ENCODE measurements around the gene HGD. TPM values are rescaled to one million over a fixed set of nuclear protein-coding genes. Genes with fewer than 3 reads are reported as not detected.

The HGD gene
- total and polyA plus RNA-seq, 2 donors (not counting 3 experiments of a cell fraction or from before 2014, with no cell fraction given) = 0.18 to 0.22 TPM

DNA sequence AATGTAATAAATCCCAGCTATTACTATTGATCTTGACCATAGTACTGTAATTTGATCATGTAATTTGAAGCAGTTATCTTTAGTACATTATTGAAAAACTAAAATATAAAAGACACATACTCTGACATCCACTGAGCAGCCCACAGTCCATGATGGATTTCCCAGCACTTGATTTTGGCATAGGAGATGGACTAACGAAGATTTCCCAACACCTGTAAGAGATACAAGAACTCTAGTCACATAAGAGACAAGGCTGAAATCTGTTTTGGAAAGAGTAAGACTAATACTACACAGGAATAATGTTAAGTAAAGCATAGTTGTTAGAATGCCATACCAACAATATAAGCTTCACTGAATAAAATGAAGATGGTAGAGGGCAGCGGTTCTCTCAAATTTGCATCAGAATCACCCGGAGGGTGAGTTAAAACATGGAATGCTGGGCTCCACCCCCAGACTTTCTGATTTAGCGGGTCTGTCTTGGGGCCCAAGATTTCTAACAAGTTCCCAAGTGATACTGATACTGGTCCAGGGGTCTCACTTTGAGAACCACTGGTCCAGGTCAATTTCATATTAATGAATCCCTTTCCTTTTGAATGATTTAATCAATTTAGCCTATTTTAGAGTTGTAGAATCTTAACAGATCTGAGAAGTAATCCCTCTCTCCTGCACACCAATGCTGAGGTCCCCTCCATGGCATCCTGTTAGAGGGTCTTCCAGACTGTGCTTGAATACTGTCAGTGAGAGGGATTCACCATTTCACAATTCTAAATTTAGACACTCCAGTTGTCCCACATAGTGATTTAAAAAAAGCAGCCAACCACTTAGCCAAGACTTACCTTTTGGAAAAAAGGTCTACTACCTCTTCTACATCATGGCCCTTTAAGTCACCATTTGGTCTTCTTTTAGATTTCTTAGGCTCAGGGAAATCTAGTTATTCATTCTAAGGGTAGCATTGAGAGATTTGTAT, 48.8 kb upstream of the HGD start:
- intact Hi-C loops (cut with micrococcal nuclease) = no loop called here
- dilution Hi-C loops (cut with MboI; ENCODE audit: extremely low pct_ligation_motif_present, low sequenced_read_pairs) = no loop called here

More for the DNA sequence above, 48.8 kb upstream of the HGD start:
- Histone ChIP-seq H3K9ac (replicated peaks; ENCODE audit: extremely low read depth, insufficient read depth, low read length) (no peak overlapping the region), H3K27ac (ENCODE audit: insufficient read depth, low read depth, low read length) (no peak overlapping the region), H4K20me1 (replicated peaks; ENCODE audit: control insufficient read depth, extremely low read depth, insufficient read depth, low read length) (no peaks in the 10 kb centered on the region), H3K9me1 (replicated peaks; ENCODE audit: control insufficient read depth, extremely low read depth, insufficient read depth, low read length) (no peaks in the 10 kb centered on the region), H3K4me1 (ENCODE audit: control insufficient read depth, extremely low read depth, insufficient read depth, low read length) (no peaks in the 10 kb centered on the region), H3K4me3 (replicated peaks in 1 of 3; ENCODE audit: insufficient read depth in 1 of 3, low read depth in 1 of 3, low read length in 3 of 3) (no peak overlapping the region), H3K4me2 (ENCODE audit: insufficient read depth, low read length) (no peak overlapping the region), H2AFZ (ENCODE audit: low read depth, low read length) (no peak overlapping the region), H3K36me3 (ENCODE audit: control insufficient read depth in 2 of 2, extremely low read depth in 1 of 2, insufficient read depth in 2 of 2, low read length in 2 of 2) (no peaks in the 10 kb centered on the region), H3K27me3 (ENCODE audit: control insufficient read depth in 2 of 2, insufficient read depth in 2 of 2, low read length in 2 of 2) (no peaks in the 10 kb centered on the region), H3K9me3 (replicated peaks; ENCODE audit: control insufficient read depth, insufficient read depth, low read length) (no peaks in the 10 kb centered on the region), H3K79me2 (ENCODE audit: control insufficient read depth, insufficient read depth, low read length) (no peaks in the 10 kb centered on the region)
- POLR2A ChIA-PET = no interaction called here
- no peak for DNase-seq (ENCODE audit: low read depth, low spot score)
- CTCF ChIA-PET = no interaction called here
- TF ChIP-seq GATA2 (IDR thresholded peaks at IDR 0.05; ENCODE audit: insufficient read depth, insufficient read length, low read depth, low read length) (no peak), POLR2AphosphoS5 (IDR thresholded peaks at IDR 0.05; ENCODE audit: insufficient read depth, low read depth, low read length) (no peak), EZH2 (IDR thresholded peaks at IDR 0.05; ENCODE audit: borderline replicate concordance, low read depth, low read length, severe bottlenecking) (no peak), MYC (IDR thresholded peaks at IDR 0.05; ENCODE audit: low read depth, low read length) (no peak), FOS (IDR thresholded peaks at IDR 0.05; ENCODE audit: borderline replicate concordance, insufficient read depth, low read length) (no peak), JUN (IDR thresholded peaks at IDR 0.05; ENCODE audit: borderline replicate concordance, insufficient read depth, insufficient read length, low read depth) (no peak), POLR2A (IDR thresholded peaks at IDR 0.05; ENCODE audit: low read depth, low read length) (no peak)
- TF ChIP-seq, protein P1, sequence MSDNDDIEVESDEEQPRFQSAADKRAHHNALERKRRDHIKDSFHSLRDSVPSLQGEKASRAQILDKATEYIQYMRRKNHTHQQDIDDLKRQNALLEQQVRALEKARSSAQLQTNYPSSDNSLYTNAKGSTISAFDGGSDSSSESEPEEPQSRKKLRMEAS (IDR thresholded peaks at IDR 0.05; ENCODE audit: insufficient read depth, insufficient read length) = no peak
- TF ChIP-seq, protein P2, sequence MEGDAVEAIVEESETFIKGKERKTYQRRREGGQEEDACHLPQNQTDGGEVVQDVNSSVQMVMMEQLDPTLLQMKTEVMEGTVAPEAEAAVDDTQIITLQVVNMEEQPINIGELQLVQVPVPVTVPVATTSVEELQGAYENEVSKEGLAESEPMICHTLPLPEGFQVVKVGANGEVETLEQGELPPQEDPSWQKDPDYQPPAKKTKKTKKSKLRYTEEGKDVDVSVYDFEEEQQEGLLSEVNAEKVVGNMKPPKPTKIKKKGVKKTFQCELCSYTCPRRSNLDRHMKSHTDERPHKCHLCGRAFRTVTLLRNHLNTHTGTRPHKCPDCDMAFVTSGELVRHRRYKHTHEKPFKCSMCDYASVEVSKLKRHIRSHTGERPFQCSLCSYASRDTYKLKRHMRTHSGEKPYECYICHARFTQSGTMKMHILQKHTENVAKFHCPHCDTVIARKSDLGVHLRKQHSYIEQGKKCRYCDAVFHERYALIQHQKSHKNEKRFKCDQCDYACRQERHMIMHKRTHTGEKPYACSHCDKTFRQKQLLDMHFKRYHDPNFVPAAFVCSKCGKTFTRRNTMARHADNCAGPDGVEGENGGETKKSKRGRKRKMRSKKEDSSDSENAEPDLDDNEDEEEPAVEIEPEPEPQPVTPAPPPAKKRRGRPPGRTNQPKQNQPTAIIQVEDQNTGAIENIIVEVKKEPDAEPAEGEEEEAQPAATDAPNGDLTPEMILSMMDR (IDR thresholded peaks at IDR 0.05; ENCODE audit: extremely low read depth in 1 of 2, insufficient read depth in 1 of 2, low read depth in 1 of 2, low read length in 2 of 2) = no peak
- BruUV-seq (replicated peaks) = no TSS peak
- FAIRE-seq = no peak
